HG03571 (cell line): ENCODE measurements around the gene GABRB3.
"Not testable (repeated sequence)": the region's sequence is repeated elsewhere in the genome, so short reads cannot be mapped to it uniquely, and the experiment has no call there.

Experiments
- ATAC-seq: cut with Tn5 transposase; IDR thresholded peaks from one replicate; pipeline ENCODE4 v1.9.1; 2021; ENCODE audit not compliant: unreplicated experiment

GABRB3 gene

GRCh38 chr15:26736502-26737248 lies 36.2 kb downstream of the GABRB3 start:
- ATAC-seq = no peak

GRCh38 chr15:26731965-26732364 lies 40.9 kb downstream of the GABRB3 start:
- no peak for ATAC-seq

- ATAC-seq = no peak
These were observed 43.3 kb downstream of the GABRB3 start for GRCh38 chr15:26729581-26729980.

- no peak for ATAC-seq
These were observed 43.8 kb downstream of the GABRB3 start for GRCh38 chr15:26729030-26729429.

- ATAC-seq = no peak
These were observed 48.3 kb downstream of the GABRB3 start for GRCh38 chr15:26724381-26725150.

- no peak for ATAC-seq
These were observed 50.2 kb downstream of the GABRB3 start for GRCh38 chr15:26722621-26723160.

GRCh38 chr15:26721232-26721967 lies 51.5 kb downstream of the GABRB3 start:
- ATAC-seq = no peak

- no peak for ATAC-seq
These were observed 52.3 kb downstream of the GABRB3 start for GRCh38 chr15:26720546-26720945.

GRCh38 chr15:26719866-26720265 lies 53.0 kb downstream of the GABRB3 start:
- not testable (repeated sequence) for ATAC-seq

GRCh38 chr15:26716069-26716468 lies 56.8 kb downstream of the GABRB3 start:
- no peak for ATAC-seq

- ATAC-seq = no peak
These were observed 59.4 kb downstream of the GABRB3 start for GRCh38 chr15:26713498-26713897.

- ATAC-seq = no peak
These were observed 60.5 kb downstream of the GABRB3 start for GRCh38 chr15:26712335-26712734.

- ATAC-seq = no peak
These were observed 61.4 kb downstream of the GABRB3 start for GRCh38 chr15:26711445-26711844.

GRCh38 chr15:26702381-26702780 lies 70.5 kb downstream of the GABRB3 start:
- no peak for ATAC-seq

- no peak for ATAC-seq
These were observed 74.3 kb downstream of the GABRB3 start for GRCh38 chr15:26698555-26698954.

GRCh38 chr15:26697913-26698312 lies 75.0 kb downstream of the GABRB3 start:
- no peak for ATAC-seq

- ATAC-seq = no peak
These were observed 81.6 kb downstream of the GABRB3 start for GRCh38 chr15:26691249-26691648.

GRCh38 chr15:26690778-26691177 lies 82.1 kb downstream of the GABRB3 start:
- ATAC-seq = no peak

- no peak for ATAC-seq
These were observed 83.4 kb downstream of the GABRB3 start for GRCh38 chr15:26689462-26689861.

GRCh38 chr15:26686547-26687187 lies 86.2 kb downstream of the GABRB3 start:
- ATAC-seq = no peak

GRCh38 chr15:26682598-26683164 lies 90.2 kb downstream of the GABRB3 start:
- ATAC-seq = no peak
